Heart left ventricle (tissue), 16 donors: Measurements from ENCODE around the gene CD276. TPM values are rescaled to one million over a fixed set of nuclear protein-coding genes. Genes with fewer than 3 reads are reported as not detected.

Source experiments
- ATAC-seq, 4 donors: fragments of 200-7000 bp; cut with Tn5 transposase; one replicate each; pipeline ENCODE4 v1.9.1; 2020 to 2022; ENCODE audit warnings: moderate library complexity in 4 of 4, mild to moderate bottlenecking in 3 of 4, moderate number of reproducible peaks in 1 of 4
- DNase-seq, 5 donors: peaks; one replicate each; pipeline ENCODE4 v3.0.0-alpha.2; 2020
- H3K27ac ChIP-seq, 12 donors: fragments of 200-600 bp; sonication (generic) in 4 of 12; one replicate each; pipeline versions ENCODE4 v1.5.0 to v1.8.0; 2016 to 2022; ENCODE audit warnings: mild to moderate bottlenecking in 2 of 12
- H3K27me3 ChIP-seq, 9 donors: fragments of 200-600 bp; sonication (generic) in 2 of 9; one replicate each; pipeline versions ENCODE4 v1.5.1 to v1.8.0; 2016 to 2022; ENCODE audit warnings: mild to moderate bottlenecking in 3 of 9
- H3K36me3 ChIP-seq, 9 donors: fragments of 200-600 bp; sonication (generic) in 2 of 9; one replicate each; pipeline versions ENCODE4 v1.5.0 to v1.8.0; 2018 to 2022; ENCODE audit warnings: mild to moderate bottlenecking in 2 of 9
- H3K4me1 ChIP-seq, 12 donors: fragments of 200-600 bp; sonication (generic) in 4 of 12; one replicate each; pipeline versions ENCODE4 v1.5.0 to v1.8.0; 2016 to 2022; ENCODE audit warnings: mild to moderate bottlenecking in 3 of 12
- H3K4me3 ChIP-seq, 12 donors: fragments of 200-600 bp; sonication (generic) in 4 of 12; one replicate each; pipeline versions ENCODE4 v1.5.0 to v1.8.0; 2017 to 2022; ENCODE audit warnings: mild to moderate bottlenecking in 9 of 12, moderate library complexity in 4 of 12
- H3K9me3 ChIP-seq, 12 donors: fragments of 200-600 bp; sonication (generic) in 4 of 12; one replicate each; pipeline versions ENCODE4 v1.5.0 to v1.8.0; 2016 to 2022; ENCODE audit warnings: mild to moderate bottlenecking in 1 of 12
- POLR2A ChIP-seq, 2 donors: fragments of 450-650 bp; IDR thresholded peaks; one replicate each; pipeline ENCODE4 v1.6.1; 2017; ENCODE audit warnings: antibody characterized with exemption in 2 of 2, mild to moderate bottlenecking in 2 of 2, moderate library complexity in 2 of 2
- WGBS, 4 donors: extraction: QIAGEN DNeasy Blood & Tissue Kit in 2 of 4; methylation state at CpG; one replicate each; pipeline versions ENCODE4 v1.1.5 to v1.1.7; 2013 to 2018; 5-methylcytosine and 5-hydroxymethylcytosine counted together
- intact Hi-C, 10 donors: fragments of 100-400 bp; cut with DNase I; formaldehyde crosslinking; loops; one replicate each; pipeline versions ENCODE4 v1.11.1 to v1.14.2; 2022
- polyA plus RNA-seq, 2 donors: library from polyadenylated mRNA; stranded (reverse); fragments of 200-250 nt; gene quantifications; one replicate each; pipeline ENCODE4 v1.2.3, GENCODE V29; 2013
- total RNA-seq, 9 donors: library from RNA; depleted of rRNA in 2 of 9; stranded (reverse); fragments of >200 nt in 2 of 9; fragmentation: NEBNext Ultra II Directional in 3 of 9; extraction: Animal tissue kit (Norgen Biotek cat#: 25700) in 3 of 9; gene quantifications; one replicate each; pipeline versions ENCODE4 v1.1.0 to v1.2.4, GENCODE V29; 2016 to 2023
- TF ChIP-seq, protein P1 (sequence below), 12 donors: fragments of 200-600 bp; sonication (generic) in 4 of 12; IDR thresholded peaks; one replicate each; pipeline versions ENCODE4 v1.5.0 to v1.8.0; 2018 to 2022; ENCODE audit warnings: antibody characterized with exemption in 12 of 12, mild to moderate bottlenecking in 5 of 12
- donor health status: ischemic (EF 13 %, LVEDD 7.1; RV severe dilation, severe dysfunction).
- donor health status: healthy with polysubstance abuse.
- donor health status: DM: no; HTN: yes; CAD: no.
- donor health status: DM: no; HTN: no; CAD: no.
- donor health status: ischemic (EF 25% LVEDD 6.9; RV normal size, moderate dysfunction).
- donor health status: ischemic (EF 25% LVEDD 5.7; RV mildly dilated, moderate dysfunction).
- donor health status: healthy.
- donor health status: DM: yes; HTN: yes; CAD: no.
- donor health status: ischemic (EF 35%, LVEDD 5.7; RV mildly dilated, moderate dysfunction).
- donor health status: nonischemic (EF 11% LVEDD 7.7; RV severe dilation, severe dysfunction).
- donor health status: DM: yes; HTN: yes; CAD: no.
- donor health status: PGD.
- donor health status: ischemic (EF 29% LVEDD 5.4; RV normal size, mild dysfunction).
- donor health status: nonischemic (EF 23%, LVEDD 6.1; RV moderate dilation, normal function).

CD276 gene
- total and polyA plus RNA-seq, 11 donors, result 29.1 to 127 (median 53.3) TPM

DNA sequence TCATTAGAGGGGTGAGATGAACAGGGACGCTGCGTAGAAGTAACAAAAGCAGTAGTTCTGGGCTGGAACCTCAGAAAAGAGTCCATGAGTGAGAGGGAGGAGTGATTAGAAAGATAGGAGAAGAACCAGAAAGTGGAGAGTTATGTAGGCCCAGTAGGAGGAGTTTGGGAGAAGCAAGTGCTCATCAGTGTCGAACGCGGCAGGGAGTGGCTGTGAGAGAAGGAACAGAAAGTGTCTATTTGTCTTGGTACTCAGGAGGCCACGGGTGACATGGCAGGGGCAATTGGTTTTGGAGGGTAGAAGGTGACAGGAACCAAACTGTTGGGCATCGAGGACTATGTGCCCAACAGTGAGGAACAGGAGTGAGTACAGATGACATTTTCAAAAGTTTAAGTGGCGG lies 70.3 kb downstream of the CD276 start:
- ATAC-seq (no peak), DNase-seq (no peak)
- Histone ChIP-seq H3K36me3 (no peaks in the 10 kb centered on the region), H3K4me3 (no peak overlapping the region), H3K9me3 (no peaks in the 10 kb centered on the region), H3K4me1 (peaks cover 0 to 41% (median 10%) of the 10 kb centered on the region in 12 donors), H3K27ac (no peak overlapping the region), H3K27me3 (peaks cover 0 to 43% (median 7%) of the 10 kb centered on the region in 9 donors)
- intact Hi-C loops, result loop anchor here in 1 of 10 donors (5.0 kb wide), 1 partner anchor 118 kb away; the partner anchor contains the start of gene TBC1D21
- 74 to 82% (median 76%) methylated on average over 8 of the region's 8 CpGs for WGBS, 4 donors
- TF ChIP-seq, protein P1, sequence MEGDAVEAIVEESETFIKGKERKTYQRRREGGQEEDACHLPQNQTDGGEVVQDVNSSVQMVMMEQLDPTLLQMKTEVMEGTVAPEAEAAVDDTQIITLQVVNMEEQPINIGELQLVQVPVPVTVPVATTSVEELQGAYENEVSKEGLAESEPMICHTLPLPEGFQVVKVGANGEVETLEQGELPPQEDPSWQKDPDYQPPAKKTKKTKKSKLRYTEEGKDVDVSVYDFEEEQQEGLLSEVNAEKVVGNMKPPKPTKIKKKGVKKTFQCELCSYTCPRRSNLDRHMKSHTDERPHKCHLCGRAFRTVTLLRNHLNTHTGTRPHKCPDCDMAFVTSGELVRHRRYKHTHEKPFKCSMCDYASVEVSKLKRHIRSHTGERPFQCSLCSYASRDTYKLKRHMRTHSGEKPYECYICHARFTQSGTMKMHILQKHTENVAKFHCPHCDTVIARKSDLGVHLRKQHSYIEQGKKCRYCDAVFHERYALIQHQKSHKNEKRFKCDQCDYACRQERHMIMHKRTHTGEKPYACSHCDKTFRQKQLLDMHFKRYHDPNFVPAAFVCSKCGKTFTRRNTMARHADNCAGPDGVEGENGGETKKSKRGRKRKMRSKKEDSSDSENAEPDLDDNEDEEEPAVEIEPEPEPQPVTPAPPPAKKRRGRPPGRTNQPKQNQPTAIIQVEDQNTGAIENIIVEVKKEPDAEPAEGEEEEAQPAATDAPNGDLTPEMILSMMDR (IDR thresholded peaks at IDR 0.05), result no peak
- TF ChIP-seq POLR2A (IDR thresholded peaks at IDR 0.05), result no peak

DNA sequence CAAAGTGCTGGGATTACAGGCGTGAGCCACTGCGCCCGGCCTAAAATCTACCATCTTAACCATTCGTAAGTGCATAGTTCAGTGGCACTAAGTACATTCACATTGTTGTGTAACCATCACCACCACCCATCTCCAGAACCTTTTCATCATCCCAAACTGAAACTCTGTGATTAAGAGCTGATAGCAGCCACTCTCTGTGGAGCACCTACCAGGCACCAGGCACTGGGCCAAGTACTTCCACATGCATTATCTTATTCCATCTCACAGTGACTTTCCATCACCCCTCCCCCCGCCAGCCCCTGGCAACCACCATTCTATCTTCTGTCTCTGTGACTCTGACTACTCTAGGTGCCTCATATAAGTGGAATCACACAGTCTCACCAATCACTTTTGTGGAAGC lies 71.3 kb downstream of the CD276 start:
- Histone ChIP-seq H3K27ac (no peak overlapping the region), H3K4me3 (no peak overlapping the region), H3K27me3 (peaks cover 0 to 42% (median 7%) of the 10 kb centered on the region in 9 donors), H3K36me3 (no peaks in the 10 kb centered on the region), H3K9me3 (no peaks in the 10 kb centered on the region), H3K4me1 (peaks cover 0 to 40% (median 10%) of the 10 kb centered on the region in 12 donors)
- intact Hi-C loops, result loop anchor here in 2 of 10 donors (5.0 kb wide), 1 partner anchor 47 kb away; no protein-coding TSS in a partner anchor
- no peak for DNase-seq
- 89 to 98% (median 93%) methylated on average over 5 of the region's 5 CpGs for WGBS, 4 donors
- ATAC-seq, result no peak
- TF ChIP-seq, protein P1 (IDR thresholded peaks at IDR 0.05), result no peak
- no peak for TF ChIP-seq POLR2A (IDR thresholded peaks at IDR 0.05)

DNA sequence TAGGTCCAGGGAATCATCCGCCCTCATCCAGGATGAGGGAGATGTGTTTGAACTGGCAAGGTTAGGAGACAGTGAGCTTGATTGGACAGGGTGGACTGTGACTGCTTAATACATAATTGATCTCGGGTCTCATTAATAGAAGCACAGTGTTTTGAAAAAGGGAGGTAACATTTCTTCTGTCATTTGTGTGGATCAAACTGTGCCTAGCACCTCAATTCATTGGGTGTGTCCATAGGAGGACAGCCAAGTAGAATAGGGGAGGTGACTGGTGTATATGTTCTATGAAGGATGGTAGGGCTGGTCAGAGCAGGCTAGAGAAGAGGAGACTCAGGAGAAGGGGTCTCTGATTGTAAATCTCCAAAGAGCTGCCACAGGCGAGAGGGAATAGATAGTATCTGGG lies 71.8 kb downstream of the CD276 start:
- WGBS, 4 donors, result 86 to 92% (median 89%) methylated on average over 3 of the region's 3 CpGs
- Histone ChIP-seq H3K36me3 (no peaks in the 10 kb centered on the region), H3K4me1 (peaks cover 0 to 36% (median 10%) of the 10 kb centered on the region in 12 donors), H3K27ac (no peak overlapping the region), H3K27me3 (peaks cover 0 to 38% (median 7%) of the 10 kb centered on the region in 9 donors), H3K4me3 (no peak overlapping the region), H3K9me3 (no peaks in the 10 kb centered on the region)
- intact Hi-C loops, result loop anchor here in 2 of 10 donors (5.0 kb wide), 1 partner anchor 46 kb away; no protein-coding TSS in a partner anchor
- ATAC-seq (no peak), DNase-seq (no peak)
- TF ChIP-seq POLR2A (IDR thresholded peaks at IDR 0.05), result no peak
- TF ChIP-seq, protein P1 (IDR thresholded peaks at IDR 0.05), result no peak

DNA sequence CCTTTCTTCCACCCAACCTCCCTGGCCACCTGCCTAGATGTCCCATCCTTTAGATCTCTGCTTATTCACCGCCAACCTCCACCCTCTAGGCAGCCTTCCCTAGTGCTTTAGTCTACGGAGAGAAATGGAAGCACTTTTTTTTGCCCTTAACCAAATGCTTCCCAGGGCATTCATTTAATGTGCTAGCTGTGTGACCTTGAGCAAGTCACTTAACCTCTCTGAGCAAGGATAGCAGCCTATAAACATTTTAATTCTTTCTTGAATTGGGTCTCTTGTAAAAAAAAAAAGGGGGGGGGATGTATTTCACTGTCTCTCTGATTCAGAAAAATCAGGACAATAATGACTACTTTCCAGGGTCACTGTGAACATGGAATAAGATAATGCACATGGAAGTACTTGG lies 72.2 kb downstream of the CD276 start:
- H3K36me3 ChIP-seq, result no peaks in the 10 kb centered on the region
- WGBS, 4 donors, result 73 to 85% (median 79%) methylated on average over 2 of the region's 2 CpGs
- H3K4me1 ChIP-seq, result peaks cover 0 to 31% (median 9%) of the 10 kb centered on the region in 12 donors
- peaks cover 0 to 33% (median 6%) of the 10 kb centered on the region in 9 donors for H3K27me3 ChIP-seq
- DNase-seq (no peak), ATAC-seq (no peak)
- H3K4me3 ChIP-seq, result no peak overlapping the region
- TF ChIP-seq, protein P1 (IDR thresholded peaks at IDR 0.05), result no peak
- no peak for TF ChIP-seq POLR2A (IDR thresholded peaks at IDR 0.05)
- no peaks in the 10 kb centered on the region for H3K9me3 ChIP-seq
- intact Hi-C loops, result loop anchor here in 2 of 10 donors (5.0 kb wide), 1 partner anchor 46 kb away; no protein-coding TSS in a partner anchor
- no peak overlapping the region for H3K27ac ChIP-seq
